K562 (cell line): Measurements from ENCODE around the gene MAD1L1. TPM values are rescaled to one million over a fixed set of nuclear protein-coding genes. Genes with fewer than 3 reads are reported as not detected.

Experiments
- ATAC-seq: fragments of 200-7000 bp; cut with Tn5 transposase; 3 replicates; pipeline ENCODE4 v1.9.1; 2020; ENCODE audit warnings: moderate library complexity
- BruUV-seq: library from RNA; stranded (reverse); fragments of 400-500 nt; replicated peaks from 2 replicates; lab custom pipeline; 2021; lab: Mats Ljungman, UMichigan
- CTCF ChIA-PET: fragments of 300-600 bp; formaldehyde crosslinking; extraction: SDS; loops from one replicate; lab custom pipeline; 2021; ENCODE audit warnings: low intra/inter-chr PET ratio; lab: Yijun Ruan, JAX
- POLR2A ChIA-PET: fragments of 300-600, 350-650 bp; sonication (Branson Sonifier 250); formaldehyde crosslinking; extraction: SDS; loops from one replicate; lab custom pipeline; 2021; ENCODE audit warnings: antibody characterized with exemption, inconsistent platforms; lab: Yijun Ruan, JAX
- DNase-seq, 4 experiments: peaks; one replicate each; pipeline versions ENCODE4 v3.0.0 to v3.0.0-alpha.2; 2011 to 2018; ENCODE audit warnings: low spot score in 3 of 4, mixed read lengths in 3 of 4; ENCODE audit errors: extremely low read depth in 1 of 4
- FAIRE-seq: peaks from 2 replicates; lab custom pipeline; 2011; peaks lifted over from hg19 to GRCh38; lab: Jason Lieb, UNC
- H2AFZ ChIP-seq: 2 replicates; pipeline ENCODE4 v1.6.0; 2011; ENCODE audit warnings: low read depth, low read length, control low read depth, inconsistent platforms
- H3K27ac ChIP-seq: fragments of 200-600 bp; 3 replicates; pipeline ENCODE4 v1.8.0; 2011; ENCODE audit warnings: low read depth, mild to moderate bottlenecking, control low read depth, inconsistent platforms, low read length, moderate library complexity, mixed read lengths; ENCODE audit errors: extremely low read depth
- H3K27me3 ChIP-seq, 2 experiments: fragments of 300-600 bp in 1 of 2; 2 replicates in 1 of 2; 3 replicates in 1 of 2; pipeline versions ENCODE4 v1.6.0 to v1.8.0; 2011; ENCODE audit warnings: inconsistent platforms in 2 of 2, low read length in 2 of 2, mild to moderate bottlenecking in 1 of 2, mixed read lengths in 1 of 2, moderate library complexity in 1 of 2; ENCODE audit not compliant: control insufficient read depth in 2 of 2, insufficient read depth in 2 of 2
- H3K36me3 ChIP-seq: fragments of 300-600 bp; 3 replicates; pipeline ENCODE4 v1.8.0; 2011; ENCODE audit warnings: mild to moderate bottlenecking, low read length, inconsistent platforms; ENCODE audit not compliant: control insufficient read depth, insufficient read depth
- H3K4me1 ChIP-seq, 2 experiments: fragments of 200-600 bp in 1 of 2; replicated peaks in 1 of 2; 2 replicates in 1 of 2; 3 replicates in 1 of 2; pipeline versions ENCODE4 v1.5.1 to v1.8.0; 2011; ENCODE audit warnings: inconsistent platforms in 2 of 2, low read length in 2 of 2, mild to moderate bottlenecking in 1 of 2, mixed read lengths in 1 of 2, moderate library complexity in 1 of 2; ENCODE audit not compliant: control insufficient read depth in 2 of 2, insufficient read depth in 2 of 2
- H3K4me2 ChIP-seq: 2 replicates; pipeline ENCODE4 v1.6.1; 2011; ENCODE audit warnings: low read length, control low read depth, inconsistent platforms, mixed read lengths; ENCODE audit not compliant: insufficient read depth
- H3K4me3 ChIP-seq: fragments of 200-600 bp; sonication (generic), shearing (Covaris generic); 2 replicates; pipeline ENCODE4 v1.5.1; 2016; ENCODE audit warnings: control low read depth, inconsistent platforms
- H3K79me2 ChIP-seq: fragments of 200-600 bp; 3 replicates; pipeline ENCODE4 v1.8.0; 2011; ENCODE audit warnings: low read length, inconsistent platforms; ENCODE audit not compliant: control insufficient read depth, insufficient read depth
- H3K9ac ChIP-seq, 2 experiments: 2 replicates each; pipeline versions ENCODE4 v1.6.0 to v1.6.1; 2011; ENCODE audit warnings: low read depth in 2 of 2, low read length in 2 of 2, control low read depth in 1 of 2, inconsistent platforms in 1 of 2, mild to moderate bottlenecking in 1 of 2, mixed read lengths in 1 of 2; ENCODE audit not compliant: insufficient read depth in 1 of 2
- H3K9me1 ChIP-seq: one replicate; pipeline ENCODE4 v1.6.0; 2011; ENCODE audit warnings: inconsistent platforms, mild to moderate bottlenecking, low read length, moderate library complexity; ENCODE audit not compliant: control insufficient read depth, insufficient read depth
- H3K9me3 ChIP-seq: replicated peaks from 2 replicates; pipeline ENCODE4 v1.5.1; 2011; ENCODE audit warnings: low read depth, low read length, inconsistent platforms; ENCODE audit not compliant: control insufficient read depth, insufficient read depth
- H4K20me1 ChIP-seq: replicated peaks from 2 replicates; pipeline ENCODE4 v1.6.1; 2011; ENCODE audit warnings: low read length, inconsistent platforms, mixed read lengths; ENCODE audit not compliant: control insufficient read depth, insufficient read depth
- HLTF ChIP-seq: fragments of 450-650 bp; IDR thresholded peaks from 2 replicates; pipeline ENCODE4 v1.6.1; 2016
- KLF6 ChIP-seq: fragments of 250-450 bp; sonication (Bioruptor Pico); IDR thresholded peaks from 2 replicates; pipeline ENCODE4 v1.4.0; 2020; ENCODE audit warnings: mild to moderate bottlenecking, moderate library complexity, borderline replicate concordance
- MCM2 ChIP-seq: fragments of 450-650 bp; IDR thresholded peaks from 2 replicates; pipeline ENCODE4 v1.6.1; 2017; ENCODE audit warnings: low read depth, mild to moderate bottlenecking
- MYNN ChIP-seq, 2 experiments: sonication (generic); formaldehyde crosslinking in 1 of 2; IDR thresholded peaks; 2 replicates each; pipeline versions ENCODE4 v1.5.0 to v1.6.1; 2016 to 2020; ENCODE audit warnings: antibody characterized with exemption in 1 of 2, missing genetic modification reagents in 1 of 2
- NFIC ChIP-seq: fragments of 450-650 bp; IDR thresholded peaks from 2 replicates; pipeline ENCODE4 v1.6.1; 2017; ENCODE audit warnings: mild to moderate bottlenecking, inconsistent platforms
- NRF1 ChIP-seq, 2 experiments: fragments of 450-650 bp; IDR thresholded peaks in 1 of 2; conservative IDR thresholded peaks in 1 of 2; 2 replicates each; pipeline ENCODE4 v1.6.1; 2014; ENCODE audit warnings: mild to moderate bottlenecking in 2 of 2
- PHB ChIP-seq: fragments of 250-450 bp; sonication (Bioruptor Pico); IDR thresholded peaks from 2 replicates; pipeline ENCODE4 v1.5.0; 2021
- RAD21 ChIP-seq, 2 experiments: fragments of 250-450 bp in 1 of 2; fragments of 450-650 bp in 1 of 2; sonication (Bioruptor Pico) in 1 of 2; formaldehyde crosslinking in 1 of 2; IDR thresholded peaks in 1 of 2; conservative IDR thresholded peaks in 1 of 2; 2 replicates each; pipeline versions ENCODE4 v1.4.0 to v1.8.0; 2020 to 2022; ENCODE audit warnings: mild to moderate bottlenecking in 2 of 2, moderate library complexity in 1 of 2
- RCOR1 ChIP-seq, 2 experiments: IDR thresholded peaks; 2 replicates each; pipeline ENCODE4 v1.6.1; 2012; ENCODE audit warnings: low read depth in 2 of 2, low read length in 2 of 2, borderline replicate concordance in 1 of 2, improper control_type of control experiment in 1 of 2
- SREBF2 ChIP-seq: sonication (generic); formaldehyde crosslinking; IDR thresholded peaks from 2 replicates; pipeline ENCODE4 v1.4.0; 2020; ENCODE audit warnings: mild to moderate bottlenecking, missing genetic modification reagents
- ZBTB17 ChIP-seq: fragments of 450-650 bp; formaldehyde crosslinking; IDR thresholded peaks from 2 replicates; pipeline ENCODE4 v1.4.0; 2020; ENCODE audit warnings: mild to moderate bottlenecking
- ZEB2 ChIP-seq: fragments of 450-650 bp; IDR thresholded peaks from 2 replicates; pipeline ENCODE4 v1.6.1; 2016
- ZFP30 ChIP-seq: fragments of 250-450 bp; sonication (Bioruptor Pico); IDR thresholded peaks from 2 replicates; pipeline ENCODE4 v1.8.0; 2022; ENCODE audit warnings: moderate library complexity, mild to moderate bottlenecking, inconsistent platforms, borderline replicate concordance
- ZNF699 ChIP-seq: fragments of 250-450 bp; sonication (Bioruptor Pico); IDR thresholded peaks from 2 replicates; pipeline ENCODE4 v1.8.0; 2021; ENCODE audit warnings: mild to moderate bottlenecking, moderate library complexity; ENCODE audit not compliant: insufficient replicate concordance
- WGBS: fragments of 100-300 bp; shearing (Covaris generic); methylation state at CpG from one replicate; pipeline ENCODE4 v1.1.6; 2016; ENCODE audit warnings: low coverage, mixed read lengths; ENCODE audit not compliant: insufficient coverage; ENCODE audit errors: missing lambda C conversion rate; 5-methylcytosine and 5-hydroxymethylcytosine counted together
- in situ Hi-C: fragments of 300-500 bp; cut with MboI; formaldehyde crosslinking; loops from 4 replicates; pipeline ENCODE4 v1.15.0; 2018; ENCODE audit warnings: inconsistent platforms, mixed read lengths
- intact Hi-C: fragments of 100-400 bp; cut with micrococcal nuclease; formaldehyde crosslinking; loops from 2 replicates; pipeline ENCODE4 v1.14.2; 2022
- polyA plus RNA-seq, 8 experiments: library from polyadenylated mRNA; depleted of rRNA in 4 of 8; stranded (reverse) in 5 of 8; unstranded in 3 of 8; fragments of >200 nt; fragmentation: Nextera tagmentation in 2 of 8; fragmentation: Illumina TruSeq in 1 of 8; extraction: Ambion mirVana in 2 of 8; extraction: Trizol in 1 of 8; gene quantifications; 2 replicates each; pipeline versions ENCODE4 v1.2.1 to v1.2.3, GENCODE V29; 2011 to 2014; ENCODE audit warnings: inconsistent platforms in 1 of 8, missing spikeins in 1 of 8
- total RNA-seq, 7 experiments: library from RNA; depleted of rRNA in 6 of 7; stranded (reverse); fragments of >200 nt in 6 of 7; fragmentation: Illumina TruSeq in 2 of 7; extraction: Trizol in 2 of 7; gene quantifications; 2 replicates each; pipeline versions ENCODE4 v1.2.1 to v1.2.3, GENCODE V29; 2011 to 2021; ENCODE audit warnings: low replicate concordance in 1 of 7
- TF ChIP-seq, protein P1 (sequence below): sonication (generic); formaldehyde crosslinking; IDR thresholded peaks from 2 replicates; pipeline ENCODE4 v1.4.0; 2020; ENCODE audit warnings: mild to moderate bottlenecking, missing genetic modification reagents
- TF ChIP-seq, protein P2 (sequence below): sonication (generic); formaldehyde crosslinking; IDR thresholded peaks from 2 replicates; pipeline ENCODE4 v1.8.0; 2022; ENCODE audit warnings: missing genetic modification reagents, mild to moderate bottlenecking, borderline replicate concordance

MAD1L1 gene
- total and polyA plus RNA-seq, 9 of the 15 experiments (the other 6 are each of a cell fraction or from before 2014, with no cell fraction given) = 1.7 to 89.7 (median 18.0) TPM

- TF ChIP-seq SREBF2 (CRISPR knock-in tag) = no peak
- TF ChIP-seq MCM2 = no peak
These were observed 339.7 kb downstream of the MAD1L1 start (continued) for GRCh38 chr7:1893036-1893435.

- H2AFZ ChIP-seq = no peak overlapping the region
- no peaks in the 10 kb centered on the region for H3K27me3 ChIP-seq
- H3K9me1 ChIP-seq = no peaks in the 10 kb centered on the region
- in situ Hi-C loops = no loop called here
- ChIA-PET POLR2A (interaction anchor here (0.6 to 0.7 kb wide), 2 partner anchors 160 to 305 kb away, joined by 3 to 5 read pairs; no protein-coding TSS in a partner anchor), CTCF (no interaction called here)
- intact Hi-C loops = no loop called here
- no peak for FAIRE-seq
- no peaks in the 10 kb centered on the region for H3K79me2 ChIP-seq
- no peak overlapping the region for H3K4me2 ChIP-seq
- no TSS peak for BruUV-seq
- peaks cover 17% of the 10 kb centered on the region; the same call in 2 of the 3 replicates for H3K36me3 ChIP-seq
- H3K4me1 ChIP-seq = peaks cover 0 to 38% of the 10 kb centered on the region in 2 experiments; a peak in 2 of 5 replicates
- ATAC-seq = no peak
- peak overlapping the region in 1 of 2 experiments; percentile 39; a peak in 1 of 4 replicates for H3K9ac ChIP-seq
- DNase-seq = no peak
- H3K9me3 ChIP-seq = peaks cover 14% of the 10 kb centered on the region; the same call in 1 of the 2 replicates
- no peak overlapping the region for H3K4me3 ChIP-seq
- no peaks in the 10 kb centered on the region for H4K20me1 ChIP-seq
- 94% methylated on average over 37 of the region's 39 CpGs for WGBS
- H3K27ac ChIP-seq = no peak overlapping the region
- TF ChIP-seq, protein P1, sequence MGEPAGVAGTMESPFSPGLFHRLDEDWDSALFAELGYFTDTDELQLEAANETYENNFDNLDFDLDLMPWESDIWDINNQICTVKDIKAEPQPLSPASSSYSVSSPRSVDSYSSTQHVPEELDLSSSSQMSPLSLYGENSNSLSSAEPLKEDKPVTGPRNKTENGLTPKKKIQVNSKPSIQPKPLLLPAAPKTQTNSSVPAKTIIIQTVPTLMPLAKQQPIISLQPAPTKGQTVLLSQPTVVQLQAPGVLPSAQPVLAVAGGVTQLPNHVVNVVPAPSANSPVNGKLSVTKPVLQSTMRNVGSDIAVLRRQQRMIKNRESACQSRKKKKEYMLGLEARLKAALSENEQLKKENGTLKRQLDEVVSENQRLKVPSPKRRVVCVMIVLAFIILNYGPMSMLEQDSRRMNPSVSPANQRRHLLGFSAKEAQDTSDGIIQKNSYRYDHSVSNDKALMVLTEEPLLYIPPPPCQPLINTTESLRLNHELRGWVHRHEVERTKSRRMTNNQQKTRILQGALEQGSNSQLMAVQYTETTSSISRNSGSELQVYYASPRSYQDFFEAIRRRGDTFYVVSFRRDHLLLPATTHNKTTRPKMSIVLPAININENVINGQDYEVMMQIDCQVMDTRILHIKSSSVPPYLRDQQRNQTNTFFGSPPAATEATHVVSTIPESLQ = no peak
- TF ChIP-seq RAD21 (CRISPR knock-in tag; conservative IDR thresholded peaks at IDR 0.05 in 1 of 2, IDR thresholded peaks at IDR 0.05 in 1 of 2) (no peak), ZFP30 (CRISPR knock-in tag) (no peak), RCOR1 (IDR thresholded peaks at IDR 0.05; ENCODE audit: borderline replicate concordance in 1 of 2, low read depth in 2 of 2, low read length in 2 of 2) (no peak), NRF1 (conservative IDR thresholded peaks at IDR 0.05 in 1 of 2, IDR thresholded peaks at IDR 0.05 in 1 of 2) (no peak), ZEB2 (no peak), ZNF699 (CRISPR knock-in tag) (no peak), ZBTB17 (CRISPR knock-in tag) (no peak), HLTF (no peak), MYNN (IDR thresholded peaks at IDR 0.05) (no peak), MYNN (CRISPR knock-in tag; IDR thresholded peaks at IDR 0.05) (no peak), KLF6 (CRISPR knock-in tag) (no peak), NFIC (no peak), PHB (CRISPR knock-in tag) (no peak)
- TF ChIP-seq, protein P2, sequence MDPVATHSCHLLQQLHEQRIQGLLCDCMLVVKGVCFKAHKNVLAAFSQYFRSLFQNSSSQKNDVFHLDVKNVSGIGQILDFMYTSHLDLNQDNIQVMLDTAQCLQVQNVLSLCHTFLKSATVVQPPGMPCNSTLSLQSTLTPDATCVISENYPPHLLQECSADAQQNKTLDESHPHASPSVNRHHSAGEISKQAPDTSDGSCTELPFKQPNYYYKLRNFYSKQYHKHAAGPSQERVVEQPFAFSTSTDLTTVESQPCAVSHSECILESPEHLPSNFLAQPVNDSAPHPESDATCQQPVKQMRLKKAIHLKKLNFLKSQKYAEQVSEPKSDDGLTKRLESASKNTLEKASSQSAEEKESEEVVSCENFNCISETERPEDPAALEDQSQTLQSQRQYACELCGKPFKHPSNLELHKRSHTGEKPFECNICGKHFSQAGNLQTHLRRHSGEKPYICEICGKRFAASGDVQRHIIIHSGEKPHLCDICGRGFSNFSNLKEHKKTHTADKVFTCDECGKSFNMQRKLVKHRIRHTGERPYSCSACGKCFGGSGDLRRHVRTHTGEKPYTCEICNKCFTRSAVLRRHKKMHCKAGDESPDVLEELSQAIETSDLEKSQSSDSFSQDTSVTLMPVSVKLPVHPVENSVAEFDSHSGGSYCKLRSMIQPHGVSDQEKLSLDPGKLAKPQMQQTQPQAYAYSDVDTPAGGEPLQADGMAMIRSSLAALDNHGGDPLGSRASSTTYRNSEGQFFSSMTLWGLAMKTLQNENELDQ (CRISPR knock-in tag) = no peak
These were observed 340.5 kb downstream of the MAD1L1 start for GRCh38 chr7:1892011-1892965.
